ENCODE results near the gene SUMO3. TPM values are rescaled to one million over a fixed set of nuclear protein-coding genes. Genes with fewer than 3 reads are reported as not detected.

Gene SUMO3
- total and polyA plus RNA-seq, 2 of the 13 experiments (the other 11 are each of a cell fraction or from before 2014, with no cell fraction given) = 51.4 to 92.4 TPM

GRCh38 chr21:44846485-44847260 is 28.8 kb upstream of the SUMO3 start (continued):
- TF ChIP-seq, protein P1, sequence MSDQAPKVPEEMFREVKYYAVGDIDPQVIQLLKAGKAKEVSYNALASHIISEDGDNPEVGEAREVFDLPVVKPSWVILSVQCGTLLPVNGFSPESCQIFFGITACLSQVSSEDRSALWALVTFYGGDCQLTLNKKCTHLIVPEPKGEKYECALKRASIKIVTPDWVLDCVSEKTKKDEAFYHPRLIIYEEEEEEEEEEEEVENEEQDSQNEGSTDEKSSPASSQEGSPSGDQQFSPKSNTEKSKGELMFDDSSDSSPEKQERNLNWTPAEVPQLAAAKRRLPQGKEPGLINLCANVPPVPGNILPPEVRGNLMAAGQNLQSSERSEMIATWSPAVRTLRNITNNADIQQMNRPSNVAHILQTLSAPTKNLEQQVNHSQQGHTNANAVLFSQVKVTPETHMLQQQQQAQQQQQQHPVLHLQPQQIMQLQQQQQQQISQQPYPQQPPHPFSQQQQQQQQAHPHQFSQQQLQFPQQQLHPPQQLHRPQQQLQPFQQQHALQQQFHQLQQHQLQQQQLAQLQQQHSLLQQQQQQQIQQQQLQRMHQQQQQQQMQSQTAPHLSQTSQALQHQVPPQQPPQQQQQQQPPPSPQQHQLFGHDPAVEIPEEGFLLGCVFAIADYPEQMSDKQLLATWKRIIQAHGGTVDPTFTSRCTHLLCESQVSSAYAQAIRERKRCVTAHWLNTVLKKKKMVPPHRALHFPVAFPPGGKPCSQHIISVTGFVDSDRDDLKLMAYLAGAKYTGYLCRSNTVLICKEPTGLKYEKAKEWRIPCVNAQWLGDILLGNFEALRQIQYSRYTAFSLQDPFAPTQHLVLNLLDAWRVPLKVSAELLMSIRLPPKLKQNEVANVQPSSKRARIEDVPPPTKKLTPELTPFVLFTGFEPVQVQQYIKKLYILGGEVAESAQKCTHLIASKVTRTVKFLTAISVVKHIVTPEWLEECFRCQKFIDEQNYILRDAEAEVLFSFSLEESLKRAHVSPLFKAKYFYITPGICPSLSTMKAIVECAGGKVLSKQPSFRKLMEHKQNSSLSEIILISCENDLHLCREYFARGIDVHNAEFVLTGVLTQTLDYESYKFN (CRISPR knock-in tag; conservative IDR thresholded peaks at IDR 0.05) = peak; percentile 39; the same call in 1 of the 2 replicates
- peak; percentile 22; the same call in 1 of the 2 replicates for TF ChIP-seq FOXP4 (CRISPR knock-in tag; IDR thresholded peaks at IDR 0.05)
- peak; percentile 89 for TF ChIP-seq ZNF263 (CRISPR knock-in tag; IDR thresholded peaks at IDR 0.05)
- TF ChIP-seq, protein P2, sequence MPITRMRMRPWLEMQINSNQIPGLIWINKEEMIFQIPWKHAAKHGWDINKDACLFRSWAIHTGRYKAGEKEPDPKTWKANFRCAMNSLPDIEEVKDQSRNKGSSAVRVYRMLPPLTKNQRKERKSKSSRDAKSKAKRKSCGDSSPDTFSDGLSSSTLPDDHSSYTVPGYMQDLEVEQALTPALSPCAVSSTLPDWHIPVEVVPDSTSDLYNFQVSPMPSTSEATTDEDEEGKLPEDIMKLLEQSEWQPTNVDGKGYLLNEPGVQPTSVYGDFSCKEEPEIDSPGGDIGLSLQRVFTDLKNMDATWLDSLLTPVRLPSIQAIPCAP (CRISPR knock-in tag; IDR thresholded peaks at IDR 0.05; ENCODE audit: low read depth) = no peak
- TF ChIP-seq, protein P3, sequence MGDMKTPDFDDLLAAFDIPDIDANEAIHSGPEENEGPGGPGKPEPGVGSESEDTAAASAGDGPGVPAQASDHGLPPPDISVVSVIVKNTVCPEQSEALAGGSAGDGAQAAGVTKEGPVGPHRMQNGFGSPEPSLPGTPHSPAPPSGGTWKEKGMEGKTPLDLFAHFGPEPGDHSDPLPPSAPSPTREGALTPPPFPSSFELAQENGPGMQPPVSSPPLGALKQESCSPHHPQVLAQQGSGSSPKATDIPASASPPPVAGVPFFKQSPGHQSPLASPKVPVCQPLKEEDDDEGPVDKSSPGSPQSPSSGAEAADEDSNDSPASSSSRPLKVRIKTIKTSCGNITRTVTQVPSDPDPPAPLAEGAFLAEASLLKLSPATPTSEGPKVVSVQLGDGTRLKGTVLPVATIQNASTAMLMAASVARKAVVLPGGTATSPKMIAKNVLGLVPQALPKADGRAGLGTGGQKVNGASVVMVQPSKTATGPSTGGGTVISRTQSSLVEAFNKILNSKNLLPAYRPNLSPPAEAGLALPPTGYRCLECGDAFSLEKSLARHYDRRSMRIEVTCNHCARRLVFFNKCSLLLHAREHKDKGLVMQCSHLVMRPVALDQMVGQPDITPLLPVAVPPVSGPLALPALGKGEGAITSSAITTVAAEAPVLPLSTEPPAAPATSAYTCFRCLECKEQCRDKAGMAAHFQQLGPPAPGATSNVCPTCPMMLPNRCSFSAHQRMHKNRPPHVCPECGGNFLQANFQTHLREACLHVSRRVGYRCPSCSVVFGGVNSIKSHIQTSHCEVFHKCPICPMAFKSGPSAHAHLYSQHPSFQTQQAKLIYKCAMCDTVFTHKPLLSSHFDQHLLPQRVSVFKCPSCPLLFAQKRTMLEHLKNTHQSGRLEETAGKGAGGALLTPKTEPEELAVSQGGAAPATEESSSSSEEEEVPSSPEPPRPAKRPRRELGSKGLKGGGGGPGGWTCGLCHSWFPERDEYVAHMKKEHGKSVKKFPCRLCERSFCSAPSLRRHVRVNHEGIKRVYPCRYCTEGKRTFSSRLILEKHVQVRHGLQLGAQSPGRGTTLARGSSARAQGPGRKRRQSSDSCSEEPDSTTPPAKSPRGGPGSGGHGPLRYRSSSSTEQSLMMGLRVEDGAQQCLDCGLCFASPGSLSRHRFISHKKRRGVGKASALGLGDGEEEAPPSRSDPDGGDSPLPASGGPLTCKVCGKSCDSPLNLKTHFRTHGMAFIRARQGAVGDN (CRISPR knock-in tag; IDR thresholded peaks at IDR 0.05) = peak; percentile 89
- no peak for TF ChIP-seq PREB (CRISPR knock-in tag; IDR thresholded peaks at IDR 0.05)
- TF ChIP-seq POLR2A (IDR thresholded peaks at IDR 0.05; ENCODE audit: insufficient read depth in 1 of 2, low read depth in 2 of 2, low read length in 2 of 2) = peak in 1 of 2 experiments; percentile 15; a peak in 1 of 4 replicates
- 0 out of 2 replicates have a peak, but pooled peaks have one; percentile 4 for TF ChIP-seq CSRNP1 (CRISPR knock-in tag; IDR thresholded peaks at IDR 0.05)
- no peak for TF ChIP-seq SMAD3 (CRISPR knock-in tag; IDR thresholded peaks at IDR 0.05)
- peak; percentile 62 for TF ChIP-seq HDAC2 (CRISPR knock-in tag; IDR thresholded peaks at IDR 0.05)
- TF ChIP-seq MTF1 (CRISPR knock-in tag; IDR thresholded peaks at IDR 0.05) = no peak
- 0 out of 2 replicates have a peak, but pooled peaks have one; percentile 20 for TF ChIP-seq PHF20 (CRISPR knock-in tag; IDR thresholded peaks at IDR 0.05)
- peak; percentile 60; the same call in 1 of the 2 replicates for TF ChIP-seq TFDP1 (CRISPR knock-in tag; IDR thresholded peaks at IDR 0.05; ENCODE audit: borderline replicate concordance)
